Stimulated activated memory B cell treated with anti-CD40 and anti-IgM and Interleukin-4, amounts not matched to agents 10 μg/mL and 1 μg/mL and 100 μg/mL, for 72 hours (primary cell): ENCODE data around the gene STARD8.

Source experiments
- ATAC-seq: fragments of 150-1000 bp; cut with Tn5 transposase; 2 replicates; pipeline ENCODE4 v1.10.0; 2021
- H3K27ac Mint-ChIP-seq: one replicate; pipeline ENCODE4 v1.8.0; 2022; ENCODE audit warnings: mild to moderate bottlenecking, mixed read lengths
- H3K27me3 Mint-ChIP-seq: one replicate; pipeline ENCODE4 v1.8.0; 2022; ENCODE audit warnings: mixed read lengths
- H3K36me3 Mint-ChIP-seq: one replicate; pipeline ENCODE4 v1.8.0; 2022; ENCODE audit warnings: mixed read lengths
- H3K4me1 Mint-ChIP-seq: one replicate; pipeline ENCODE4 v1.8.0; 2022; ENCODE audit warnings: mixed read lengths
- H3K4me3 Mint-ChIP-seq: one replicate; pipeline ENCODE4 v1.8.0; 2022; ENCODE audit warnings: mild to moderate bottlenecking, moderate library complexity, mixed read lengths
- H3K9me3 Mint-ChIP-seq: one replicate; pipeline ENCODE4 v1.8.0; 2022; ENCODE audit warnings: mixed read lengths

Gene STARD8

GRCh38 chrX:68693481-68694434 lies 46.3 kb downstream of the STARD8 start:
- Mint-ChIP-seq H3K36me3 (no peaks in the 10 kb centered on the region), H3K27me3 (peaks cover 14% of the 10 kb centered on the region), H3K9me3 (no peaks in the 10 kb centered on the region), H3K4me1 (peaks cover 4% of the 10 kb centered on the region), H3K27ac (no peak overlapping the region), H3K4me3 (peak overlapping the region; percentile 63)
- no peak for ATAC-seq

- peaks cover 4% of the 10 kb centered on the region for H3K4me1 Mint-ChIP-seq
- no peak for ATAC-seq
- no peaks in the 10 kb centered on the region for H3K9me3 Mint-ChIP-seq
- peaks cover 20% of the 10 kb centered on the region for H3K27me3 Mint-ChIP-seq
- H3K4me3 Mint-ChIP-seq, result peak overlapping the region; percentile 63
- H3K36me3 Mint-ChIP-seq, result no peaks in the 10 kb centered on the region
- no peak overlapping the region for H3K27ac Mint-ChIP-seq
Observed at GRCh38 chrX:68694435-68695205, 47.2 kb downstream of the STARD8 start.

- Mint-ChIP-seq H3K27me3 (peaks cover 23% of the 10 kb centered on the region), H3K27ac (no peak overlapping the region), H3K4me1 (peaks cover 4% of the 10 kb centered on the region), H3K4me3 (no peak overlapping the region), H3K36me3 (no peaks in the 10 kb centered on the region), H3K9me3 (no peaks in the 10 kb centered on the region)
- ATAC-seq, result no peak
Observed at GRCh38 chrX:68695206-68695845, 47.9 kb downstream of the STARD8 start.

DNA sequence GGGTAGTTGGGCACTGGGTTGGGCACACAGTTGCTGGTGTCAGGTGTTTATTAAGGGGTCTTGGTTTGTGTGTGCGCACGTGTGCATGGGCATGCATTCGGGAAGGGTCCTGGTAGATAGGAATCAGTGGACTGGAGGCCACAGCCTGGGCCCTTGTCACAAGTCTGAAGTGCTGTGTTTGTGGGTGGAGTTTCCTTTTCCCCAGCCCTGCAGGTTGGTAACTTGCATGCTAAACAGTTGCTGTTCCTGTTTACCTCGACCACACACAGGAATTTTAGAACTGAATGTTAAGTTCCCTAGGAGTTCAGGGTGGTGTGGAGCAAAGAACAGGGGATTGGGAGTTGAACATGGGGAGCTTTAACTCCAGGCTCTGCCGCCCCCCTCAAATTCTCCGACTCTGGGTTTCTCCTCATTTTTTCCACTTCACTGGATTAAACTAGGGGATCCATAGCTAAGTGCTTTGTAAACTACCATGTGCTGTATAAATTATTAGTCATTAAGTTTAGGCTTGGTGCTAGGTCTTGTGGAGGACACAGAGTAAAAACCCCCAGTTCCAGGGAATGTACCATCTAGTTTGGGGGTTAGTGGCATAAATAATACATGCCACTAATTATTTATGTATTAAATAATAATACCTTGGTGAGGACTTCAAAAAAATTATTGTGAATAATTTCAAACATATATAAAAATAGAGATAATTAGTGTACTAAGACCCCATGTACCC lies 49.0 kb downstream of the STARD8 start:
- H3K4me1 Mint-ChIP-seq, result peaks cover 4% of the 10 kb centered on the region
- ATAC-seq, result no peak
- peaks cover 29% of the 10 kb centered on the region for H3K27me3 Mint-ChIP-seq
- no peaks in the 10 kb centered on the region for H3K9me3 Mint-ChIP-seq
- no peaks in the 10 kb centered on the region for H3K36me3 Mint-ChIP-seq
- H3K27ac Mint-ChIP-seq, result no peak overlapping the region
- H3K4me3 Mint-ChIP-seq, result no peak overlapping the region

DNA sequence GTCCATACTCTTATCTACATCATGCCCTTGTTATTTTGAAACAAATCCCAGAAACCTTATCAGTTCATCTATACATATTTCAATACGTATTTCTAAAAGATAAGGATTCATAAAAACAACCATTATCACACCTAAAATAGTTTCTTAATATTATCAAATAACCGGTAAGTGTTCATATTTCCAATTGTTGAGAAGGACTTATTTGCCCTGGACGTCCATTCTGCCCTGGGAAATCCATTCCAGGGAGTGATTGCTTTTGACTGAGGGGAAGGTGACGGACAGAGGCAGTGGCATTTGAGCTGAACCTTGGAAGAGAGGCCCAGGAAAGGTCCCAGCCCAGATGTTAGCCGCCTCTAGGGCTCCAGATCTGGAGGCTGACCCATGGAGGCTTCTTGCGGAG lies 49.6 kb downstream of the STARD8 start:
- ATAC-seq, result no peak
- Mint-ChIP-seq H3K27me3 (peaks cover 31% of the 10 kb centered on the region), H3K36me3 (no peaks in the 10 kb centered on the region), H3K4me3 (no peak overlapping the region), H3K4me1 (peaks cover 4% of the 10 kb centered on the region), H3K9me3 (no peaks in the 10 kb centered on the region), H3K27ac (no peak overlapping the region)

DNA sequence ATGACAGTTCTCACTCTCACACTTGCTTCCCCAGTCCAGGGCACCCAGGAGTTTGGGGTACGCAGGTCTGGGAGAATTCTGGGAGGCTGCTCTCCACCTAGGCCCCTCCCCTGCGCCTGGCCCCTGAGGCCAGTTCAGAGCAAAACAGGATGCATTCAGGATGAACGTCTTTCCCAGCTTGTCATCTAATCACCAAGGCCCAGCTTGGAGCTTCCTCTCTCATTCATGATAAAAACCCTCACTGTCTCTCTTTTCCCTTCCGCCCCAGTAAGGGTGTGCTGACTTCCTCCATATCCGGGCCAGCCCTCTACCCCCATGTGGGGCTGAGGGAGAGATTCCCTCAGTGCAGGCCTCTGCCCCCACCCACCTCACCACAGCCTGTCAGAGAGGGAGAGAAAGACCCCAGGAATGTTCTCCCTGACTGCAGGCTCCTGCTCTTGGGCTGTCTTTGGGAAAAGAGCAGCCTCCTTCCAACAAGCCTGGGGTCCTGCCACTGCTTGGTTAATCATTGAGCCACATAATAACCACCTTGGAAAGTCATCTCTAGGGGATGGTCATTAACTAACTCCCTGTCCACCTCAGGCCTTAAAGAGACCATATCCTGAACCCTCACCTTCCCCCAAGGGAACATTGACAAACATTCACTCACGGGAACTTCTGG lies 50.1 kb downstream of the STARD8 start:
- Mint-ChIP-seq H3K27ac (no peak overlapping the region), H3K9me3 (no peaks in the 10 kb centered on the region), H3K4me3 (no peak overlapping the region), H3K36me3 (no peaks in the 10 kb centered on the region), H3K4me1 (peaks cover 4% of the 10 kb centered on the region), H3K27me3 (peaks cover 31% of the 10 kb centered on the region)
- no peak for ATAC-seq

- no peak overlapping the region for H3K27ac Mint-ChIP-seq
- no peaks in the 10 kb centered on the region for H3K36me3 Mint-ChIP-seq
- H3K27me3 Mint-ChIP-seq, result peaks cover 31% of the 10 kb centered on the region
- no peaks in the 10 kb centered on the region for H3K9me3 Mint-ChIP-seq
- H3K4me1 Mint-ChIP-seq, result peaks cover 4% of the 10 kb centered on the region
- H3K4me3 Mint-ChIP-seq, result no peak overlapping the region
- ATAC-seq, result no peak
Observed at GRCh38 chrX:68698942-68699341, 51.5 kb downstream of the STARD8 start.

GRCh38 chrX:68699960-68700746 lies 52.7 kb downstream of the STARD8 start:
- no peak for ATAC-seq
- Mint-ChIP-seq H3K4me1 (no peaks in the 10 kb centered on the region), H3K9me3 (no peaks in the 10 kb centered on the region), H3K4me3 (no peak overlapping the region), H3K27me3 (peaks cover 20% of the 10 kb centered on the region), H3K36me3 (no peaks in the 10 kb centered on the region), H3K27ac (no peak overlapping the region)

GRCh38 chrX:68703369-68703768 lies 55.9 kb downstream of the STARD8 start:
- ATAC-seq, result no peak
- H3K4me1 Mint-ChIP-seq, result no peaks in the 10 kb centered on the region
- H3K4me3 Mint-ChIP-seq, result no peak overlapping the region
- peaks cover 17% of the 10 kb centered on the region for H3K27me3 Mint-ChIP-seq
- no peak overlapping the region for H3K27ac Mint-ChIP-seq
- no peaks in the 10 kb centered on the region for H3K9me3 Mint-ChIP-seq
- no peaks in the 10 kb centered on the region for H3K36me3 Mint-ChIP-seq

GRCh38 chrX:68703846-68704245 lies 56.4 kb downstream of the STARD8 start:
- Mint-ChIP-seq H3K4me3 (no peak overlapping the region), H3K27me3 (peaks cover 17% of the 10 kb centered on the region), H3K36me3 (no peaks in the 10 kb centered on the region), H3K27ac (no peak overlapping the region), H3K9me3 (no peaks in the 10 kb centered on the region), H3K4me1 (no peaks in the 10 kb centered on the region)
- no peak for ATAC-seq

DNA sequence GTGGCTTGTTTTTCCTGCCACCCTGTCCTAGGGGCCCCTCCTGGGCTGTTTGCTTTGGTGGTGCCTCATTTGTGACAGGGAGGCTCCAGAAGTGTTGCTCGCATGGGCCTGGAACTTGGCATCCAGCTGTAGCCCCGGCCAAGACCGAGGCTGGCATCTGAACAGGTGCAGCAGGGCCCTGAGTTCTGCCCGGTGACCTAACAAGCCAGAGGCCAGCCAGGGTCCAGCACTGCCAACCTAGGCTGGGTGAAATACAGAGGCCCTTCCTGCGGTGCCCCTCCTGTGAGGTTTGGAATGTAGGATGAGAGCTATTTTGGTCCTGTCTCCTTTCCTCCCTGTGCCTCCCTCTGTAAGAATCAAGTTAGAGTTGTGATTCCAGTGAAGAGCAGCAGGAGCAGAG lies 58.5 kb downstream of the STARD8 start:
- H3K36me3 Mint-ChIP-seq, result no peaks in the 10 kb centered on the region
- no peaks in the 10 kb centered on the region for H3K4me1 Mint-ChIP-seq
- H3K9me3 Mint-ChIP-seq, result no peaks in the 10 kb centered on the region
- no peak for ATAC-seq
- peaks cover 6% of the 10 kb centered on the region for H3K27me3 Mint-ChIP-seq
- no peak overlapping the region for H3K27ac Mint-ChIP-seq
- no peak overlapping the region for H3K4me3 Mint-ChIP-seq

DNA sequence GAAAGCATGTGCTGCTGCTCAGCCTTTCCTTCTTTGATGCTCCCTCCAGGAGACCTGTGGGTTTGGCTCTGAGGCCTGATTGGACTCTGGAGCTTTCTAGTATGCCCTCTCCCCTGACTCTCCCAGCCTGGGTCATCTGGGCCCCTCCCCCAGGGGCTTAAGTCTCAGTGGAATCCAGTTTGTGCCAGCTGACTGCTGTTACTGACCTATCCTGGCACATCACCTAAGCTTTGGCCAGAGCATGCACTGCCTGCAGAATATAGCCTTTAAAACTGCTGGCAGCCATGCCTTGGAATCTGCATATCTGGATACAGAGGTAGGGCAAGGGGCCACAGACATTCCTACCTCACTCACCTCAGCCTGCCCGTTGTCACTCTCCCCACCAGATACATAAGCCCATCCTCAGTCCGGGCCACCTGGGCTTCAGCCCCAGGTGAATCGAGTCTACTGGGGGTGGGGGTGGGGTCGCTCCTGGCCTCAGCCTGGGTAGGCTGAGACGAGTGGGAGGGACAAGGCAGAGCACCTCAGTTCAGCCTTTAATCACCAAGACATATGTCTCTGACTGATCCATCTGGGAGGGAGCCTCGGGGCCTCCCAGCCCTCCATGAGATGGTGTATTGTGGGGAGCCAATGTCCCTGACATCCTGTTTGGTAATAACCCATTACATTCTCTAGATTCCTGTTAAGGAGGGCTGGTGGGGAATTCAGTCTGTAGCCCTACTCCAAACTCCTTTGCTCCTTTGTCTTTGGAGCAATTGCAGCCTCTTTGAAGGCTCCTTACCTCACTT lies 61.2 kb downstream of the STARD8 start:
- no peaks in the 10 kb centered on the region for H3K36me3 Mint-ChIP-seq
- no peaks in the 10 kb centered on the region for H3K4me1 Mint-ChIP-seq
- no peak overlapping the region for H3K27ac Mint-ChIP-seq
- no peak for ATAC-seq
- H3K27me3 Mint-ChIP-seq, result no peaks in the 10 kb centered on the region
- no peak overlapping the region for H3K4me3 Mint-ChIP-seq
- H3K9me3 Mint-ChIP-seq, result no peaks in the 10 kb centered on the region

DNA sequence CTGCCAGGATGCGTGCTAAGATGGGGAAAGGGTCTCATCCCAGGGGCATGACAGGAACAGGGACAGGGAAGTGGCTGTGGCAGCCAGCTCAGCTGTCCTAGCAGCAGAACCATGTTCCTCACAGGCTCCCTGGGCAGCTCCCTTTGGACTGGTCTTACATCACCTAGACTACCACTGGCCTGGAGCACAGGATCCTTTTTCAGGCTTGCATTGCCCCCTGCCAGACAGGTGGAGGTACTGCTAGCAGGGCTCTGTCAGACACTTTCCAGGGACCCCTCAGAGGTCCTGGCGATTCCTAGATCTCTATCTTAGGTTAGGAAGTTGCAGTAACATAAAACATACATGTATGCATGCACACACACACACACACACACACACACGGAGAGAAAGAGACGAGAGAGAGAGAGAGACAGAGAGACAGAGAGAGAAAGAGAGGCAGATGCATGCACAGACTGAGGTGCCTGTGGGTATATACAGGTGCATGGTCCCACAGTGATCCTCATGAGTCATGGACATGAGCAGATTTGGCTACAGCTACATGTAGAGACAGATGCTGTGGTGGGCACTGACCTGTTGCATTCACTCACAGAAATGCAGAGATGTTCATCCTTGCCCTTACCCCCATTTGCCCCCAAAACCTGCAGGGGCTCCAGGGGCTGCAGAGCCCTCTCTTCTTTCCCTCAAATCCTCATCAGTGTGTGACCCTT lies 63.6 kb downstream of the STARD8 start:
- Mint-ChIP-seq H3K36me3 (no peaks in the 10 kb centered on the region), H3K27ac (no peak overlapping the region), H3K27me3 (no peaks in the 10 kb centered on the region), H3K4me1 (no peaks in the 10 kb centered on the region), H3K4me3 (no peak overlapping the region), H3K9me3 (no peaks in the 10 kb centered on the region)
- no peak for ATAC-seq
